GM10266 (cell line): ENCODE measurements around the gene ZBTB8A.

Source experiments
- DNase-seq: peaks from one replicate; pipeline ENCODE4 v3.0.0; 2012; ENCODE audit errors: extremely low spot score
- TF ChIP-seq, protein P1 (sequence below): IDR thresholded peaks from 2 replicates; pipeline ENCODE4 v1.5.1; 2012; ENCODE audit warnings: mild to moderate bottlenecking, low read depth; ENCODE audit not compliant: control insufficient read depth, insufficient read depth; ENCODE audit errors: missing control alignments

The ZBTB8A gene

DNA sequence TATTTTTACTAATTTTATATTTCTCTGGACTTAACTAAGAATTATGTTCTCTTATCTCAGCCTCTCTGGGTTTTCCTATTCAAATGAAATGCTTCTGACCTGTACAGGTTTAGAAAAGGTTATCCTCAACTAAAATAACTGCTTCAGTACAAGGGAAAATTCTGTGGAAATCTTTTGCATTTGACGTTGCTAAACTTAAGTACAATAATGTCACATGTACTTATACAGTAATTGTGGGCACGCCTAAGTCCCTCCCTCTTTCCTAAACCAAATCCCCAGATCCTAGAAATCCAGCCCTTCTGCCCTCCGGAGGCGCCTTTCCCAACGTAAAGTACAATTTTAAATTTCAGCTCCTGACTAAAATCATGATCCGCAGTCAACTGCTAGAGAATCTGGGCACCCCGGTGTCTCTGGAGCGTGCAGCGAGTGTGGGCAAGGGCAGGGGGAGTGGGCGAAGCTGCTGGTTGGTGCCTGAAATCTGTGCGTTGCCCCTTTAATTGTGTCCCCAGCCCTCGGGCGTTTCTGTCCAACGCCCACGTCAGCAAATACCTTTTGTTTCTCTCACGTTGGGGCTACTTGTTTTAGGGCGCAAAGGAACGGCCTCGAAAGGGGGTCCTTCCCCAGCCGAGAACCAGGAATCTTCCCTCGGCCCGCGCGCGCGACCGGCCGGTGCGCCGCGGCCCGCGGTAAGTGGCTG lies at the start of gene ZBTB8A:
TSS of gene ZBTB8A (plus strand) at position 541 of the 697 bp plus-strand sequence. CDS start 53,505 bp downstream, outside the sequence.
- TF ChIP-seq, protein P1, sequence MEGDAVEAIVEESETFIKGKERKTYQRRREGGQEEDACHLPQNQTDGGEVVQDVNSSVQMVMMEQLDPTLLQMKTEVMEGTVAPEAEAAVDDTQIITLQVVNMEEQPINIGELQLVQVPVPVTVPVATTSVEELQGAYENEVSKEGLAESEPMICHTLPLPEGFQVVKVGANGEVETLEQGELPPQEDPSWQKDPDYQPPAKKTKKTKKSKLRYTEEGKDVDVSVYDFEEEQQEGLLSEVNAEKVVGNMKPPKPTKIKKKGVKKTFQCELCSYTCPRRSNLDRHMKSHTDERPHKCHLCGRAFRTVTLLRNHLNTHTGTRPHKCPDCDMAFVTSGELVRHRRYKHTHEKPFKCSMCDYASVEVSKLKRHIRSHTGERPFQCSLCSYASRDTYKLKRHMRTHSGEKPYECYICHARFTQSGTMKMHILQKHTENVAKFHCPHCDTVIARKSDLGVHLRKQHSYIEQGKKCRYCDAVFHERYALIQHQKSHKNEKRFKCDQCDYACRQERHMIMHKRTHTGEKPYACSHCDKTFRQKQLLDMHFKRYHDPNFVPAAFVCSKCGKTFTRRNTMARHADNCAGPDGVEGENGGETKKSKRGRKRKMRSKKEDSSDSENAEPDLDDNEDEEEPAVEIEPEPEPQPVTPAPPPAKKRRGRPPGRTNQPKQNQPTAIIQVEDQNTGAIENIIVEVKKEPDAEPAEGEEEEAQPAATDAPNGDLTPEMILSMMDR = no peak
- DNase-seq = peak; percentile 51

- TF ChIP-seq, protein P1 = no peak
- no peak for DNase-seq
Measured at GRCh38 chr1:32489774-32490454, 49.3 kb upstream of the ZBTB8A start.

GRCh38 chr1:32491386-32491785 lies 47.8 kb upstream of the ZBTB8A start:
- DNase-seq = no peak
- TF ChIP-seq, protein P1 = no peak

- TF ChIP-seq, protein P1 = no peak
- no peak for DNase-seq
Measured at GRCh38 chr1:32494196-32494595, 45.0 kb upstream of the ZBTB8A start.

GRCh38 chr1:32494711-32495337 lies 44.4 kb upstream of the ZBTB8A start:
- no peak for DNase-seq
- TF ChIP-seq, protein P1 = no peak

DNA sequence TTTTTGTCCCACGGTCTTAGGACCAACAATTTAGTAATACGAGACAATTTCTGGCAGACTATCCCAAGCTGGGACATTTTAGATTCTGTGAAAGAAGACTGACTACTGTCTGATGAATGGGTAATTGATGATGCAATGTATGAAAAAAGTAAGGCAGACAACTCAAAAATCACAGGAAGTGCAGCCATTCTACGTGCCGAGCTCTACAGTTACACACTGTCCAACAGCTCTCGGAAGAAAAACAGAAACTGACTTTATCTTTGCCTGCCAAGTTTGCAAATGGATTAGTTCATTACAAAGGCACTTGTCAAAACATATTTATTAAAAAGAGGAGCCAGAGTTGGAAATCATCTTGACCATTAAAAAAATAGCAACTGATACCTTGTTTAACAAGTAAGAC lies 43.1 kb upstream of the ZBTB8A start:
- TF ChIP-seq, protein P1 = no peak
- DNase-seq = no peak
